Uterus (tissue), 4 donors: Measurements from ENCODE around the gene ENO2. TPM values are rescaled to one million over a fixed set of nuclear protein-coding genes. Genes with fewer than 3 reads are reported as not detected.

ENCODE experiments used
- DNase-seq, 2 donors: peaks; one replicate each; pipeline ENCODE4 v3.0.0-alpha.2; 2019 to 2020
- H3K27ac ChIP-seq, 2 donors: fragments of 200-600 bp; sonication (generic); 1 replicate in 1 of 2; 2 replicates in 1 of 2; pipeline ENCODE4 v1.5.1; 2016 to 2018
- H3K27me3 ChIP-seq, 2 donors: fragments of 200-600 bp; sonication (generic); one replicate each; pipeline ENCODE4 v1.5.1; 2018 to 2019; ENCODE audit warnings: control low read depth in 1 of 2
- H3K36me3 ChIP-seq, 2 donors: fragments of 200-600 bp; sonication (generic); one replicate each; pipeline ENCODE4 v1.5.1; 2019; ENCODE audit warnings: control low read depth in 1 of 2
- H3K4me1 ChIP-seq, 2 donors: fragments of 200-600 bp; sonication (generic); one replicate each; pipeline ENCODE4 v1.5.1; 2018 to 2019; ENCODE audit warnings: control low read depth in 1 of 2
- H3K4me3 ChIP-seq, 2 donors: fragments of 200-600 bp; sonication (generic); 1 replicate in 1 of 2; 2 replicates in 1 of 2; pipeline ENCODE4 v1.5.1; 2018 to 2019; ENCODE audit warnings: mild to moderate bottlenecking in 1 of 2
- H3K9me3 ChIP-seq, 2 donors: fragments of 200-600 bp; sonication (generic); one replicate each; pipeline ENCODE4 v1.5.1; 2019; ENCODE audit warnings: control low read depth in 1 of 2
- CTCF ChIP-seq, 4 experiments: fragments of 200-600 bp in 2 of 4; fragments of 450-650 bp in 2 of 4; sonication (generic) in 2 of 4; IDR thresholded peaks; one replicate each; pipeline ENCODE4 v1.5.1; 2016 to 2019; ENCODE audit warnings: antibody characterized with exemption in 4 of 4, mild to moderate bottlenecking in 2 of 4, moderate library complexity in 1 of 4
- POLR2A ChIP-seq, 2 donors: fragments of 450-650 bp; IDR thresholded peaks; one replicate each; pipeline ENCODE4 v1.6.1; 2016; ENCODE audit warnings: antibody characterized with exemption in 2 of 2, mild to moderate bottlenecking in 1 of 2, moderate library complexity in 1 of 2
- intact Hi-C: fragments of 100-400 bp; cut with DNase I; formaldehyde crosslinking; loops from one replicate; pipeline ENCODE4 v1.15.1; 2023; ENCODE audit warnings: low total_unique reads
- total RNA-seq, 4 donors: library from RNA; depleted of rRNA in 3 of 4; stranded (reverse); fragments of >200 nt in 3 of 4; gene quantifications; one replicate each; pipeline versions ENCODE4 v1.1.0 to v1.2.4, GENCODE V29; 2014 to 2023
- donor health status: DM: yes; HTN: yes; CAD: no.

The ENO2 gene
- total RNA-seq, 4 donors from 2014 or later = 9.7 to 84.7 (median 24.4) TPM

GRCh38 chr12:6951551-6952120 lies 37.3 kb downstream of the ENO2 start:
- no peak for DNase-seq
- H3K9me3 ChIP-seq = no peaks in the 10 kb centered on the region
- H3K27ac ChIP-seq = no peak overlapping the region
- no peaks in the 10 kb centered on the region for H3K36me3 ChIP-seq
- intact Hi-C loops = no loop called here
- H3K27me3 ChIP-seq = no peaks in the 10 kb centered on the region
- TF ChIP-seq CTCF (IDR thresholded peaks at IDR 0.05) = no peak
- no peak for TF ChIP-seq POLR2A (IDR thresholded peaks at IDR 0.05)
- no peaks in the 10 kb centered on the region for H3K4me1 ChIP-seq
- no peak overlapping the region for H3K4me3 ChIP-seq

DNA sequence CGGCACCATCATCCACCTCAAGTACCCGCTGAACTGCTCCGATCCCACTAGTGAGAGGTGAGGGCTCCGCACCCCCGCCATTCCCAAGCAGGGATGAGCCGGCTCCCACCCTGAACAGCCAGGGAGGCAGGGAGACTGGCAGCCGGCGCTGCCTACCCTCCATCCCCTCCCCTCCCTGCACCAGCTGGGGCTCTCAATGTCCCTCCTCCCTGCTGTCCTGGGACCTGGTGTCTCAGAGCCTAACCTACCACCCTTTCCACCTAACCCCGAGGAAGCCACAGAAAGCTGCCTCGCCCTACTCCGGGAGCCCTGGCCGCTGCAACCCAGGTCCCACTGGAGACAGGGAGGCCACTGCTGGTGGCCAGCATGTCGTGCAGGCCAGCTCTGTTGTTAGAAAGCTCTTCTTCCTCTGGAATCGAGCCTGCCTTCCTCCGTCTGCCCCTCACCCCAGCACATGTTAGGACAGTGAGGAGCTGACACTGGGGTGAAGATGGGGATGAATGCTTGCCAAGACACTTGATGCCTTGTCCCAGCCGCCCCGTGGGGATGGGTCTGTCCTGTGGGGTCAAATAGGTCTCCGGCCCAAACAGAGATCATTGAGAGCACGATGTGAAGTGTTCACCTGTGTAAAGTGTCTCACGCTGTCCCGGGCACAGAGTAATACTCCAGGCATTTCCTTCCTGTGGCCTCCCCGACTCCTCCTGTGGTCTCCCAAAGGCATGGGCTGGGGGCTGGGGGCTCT lies 37.9 kb downstream of the ENO2 start:
- Histone ChIP-seq H3K27me3 (no peaks in the 10 kb centered on the region), H3K4me3 (peak overlapping the region in 1 of 2 donors; percentile 1), H3K9me3 (no peaks in the 10 kb centered on the region), H3K36me3 (no peaks in the 10 kb centered on the region), H3K27ac (no peak overlapping the region), H3K4me1 (no peaks in the 10 kb centered on the region)
- DNase-seq = no peak
- intact Hi-C loops = no loop called here
- no peak for TF ChIP-seq POLR2A (IDR thresholded peaks at IDR 0.05)
- no peak for TF ChIP-seq CTCF (IDR thresholded peaks at IDR 0.05)

GRCh38 chr12:6952863-6953441 lies 38.6 kb downstream of the ENO2 start:
- no peak for TF ChIP-seq CTCF (IDR thresholded peaks at IDR 0.05)
- no peak for TF ChIP-seq POLR2A (IDR thresholded peaks at IDR 0.05)

DNA sequence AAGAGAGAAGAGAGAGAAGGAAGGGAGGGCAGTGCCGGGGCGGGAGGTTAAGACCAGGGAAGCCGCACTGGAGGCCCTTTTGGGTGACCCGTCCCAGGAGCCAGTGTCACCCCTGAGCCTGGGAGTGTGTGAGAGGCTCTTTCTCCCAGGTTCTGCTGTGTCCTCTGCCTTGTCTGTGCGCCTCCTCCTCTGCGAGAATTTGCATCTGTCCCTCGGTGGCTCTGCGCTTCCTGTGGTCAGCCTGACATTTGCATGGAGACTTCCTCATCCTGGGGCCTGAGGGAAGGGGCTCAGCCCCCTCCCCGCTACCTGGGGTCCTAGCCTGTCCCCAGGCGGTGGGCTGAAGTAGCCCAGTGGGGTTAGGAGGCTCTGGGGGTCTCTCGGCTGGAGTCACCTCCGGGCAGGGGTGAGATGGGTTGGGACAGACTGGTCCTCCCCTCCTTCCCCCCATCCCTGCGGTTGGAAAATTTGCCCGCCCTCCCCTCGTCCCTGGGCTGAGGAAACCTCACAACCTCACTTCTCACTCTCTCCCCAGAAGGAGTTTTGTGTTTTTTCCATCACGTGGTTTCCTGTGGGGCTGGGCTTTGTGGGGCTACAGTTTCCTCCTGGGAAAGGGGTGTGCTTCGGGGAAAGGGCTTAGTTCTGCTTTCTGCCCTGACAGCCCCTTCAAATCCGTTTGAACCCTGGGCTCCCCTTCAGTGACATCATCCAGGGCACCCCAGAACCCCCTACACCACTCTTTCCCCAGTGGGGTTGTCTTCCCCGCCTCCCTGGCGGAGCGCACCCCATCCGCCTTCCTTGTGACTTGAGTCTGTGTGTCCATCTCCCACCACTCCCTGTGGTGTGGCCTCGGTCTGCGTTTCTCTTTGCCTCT lies 39.3 kb downstream of the ENO2 start:
- intact Hi-C loops = no loop called here
- no peak overlapping the region for H3K4me3 ChIP-seq
- no peaks in the 10 kb centered on the region for H3K36me3 ChIP-seq
- TF ChIP-seq POLR2A (IDR thresholded peaks at IDR 0.05) (no peak), CTCF (IDR thresholded peaks at IDR 0.05) (no peak)
- no peak overlapping the region for H3K27ac ChIP-seq
- no peaks in the 10 kb centered on the region for H3K9me3 ChIP-seq
- H3K4me1 ChIP-seq = no peaks in the 10 kb centered on the region
- DNase-seq = no peak
- H3K27me3 ChIP-seq = no peaks in the 10 kb centered on the region

More at GRCh38 chr12:6952863-6953441, 38.6 kb downstream of the ENO2 start:
- DNase-seq = no peak
- Histone ChIP-seq H3K27me3 (no peaks in the 10 kb centered on the region), H3K4me1 (no peaks in the 10 kb centered on the region), H3K4me3 (no peak overlapping the region), H3K36me3 (no peaks in the 10 kb centered on the region), H3K9me3 (no peaks in the 10 kb centered on the region), H3K27ac (no peak overlapping the region)
- intact Hi-C loops = no loop called here
